HG03520 (cell line): ENCODE data around the gene CAND2.

ENCODE experiments used
- ATAC-seq: cut with Tn5 transposase; IDR thresholded peaks from one replicate; pipeline ENCODE4 v1.9.1; 2021; ENCODE audit warnings: mild to moderate bottlenecking, moderate library complexity; ENCODE audit not compliant: unreplicated experiment

The CAND2 gene

DNA sequence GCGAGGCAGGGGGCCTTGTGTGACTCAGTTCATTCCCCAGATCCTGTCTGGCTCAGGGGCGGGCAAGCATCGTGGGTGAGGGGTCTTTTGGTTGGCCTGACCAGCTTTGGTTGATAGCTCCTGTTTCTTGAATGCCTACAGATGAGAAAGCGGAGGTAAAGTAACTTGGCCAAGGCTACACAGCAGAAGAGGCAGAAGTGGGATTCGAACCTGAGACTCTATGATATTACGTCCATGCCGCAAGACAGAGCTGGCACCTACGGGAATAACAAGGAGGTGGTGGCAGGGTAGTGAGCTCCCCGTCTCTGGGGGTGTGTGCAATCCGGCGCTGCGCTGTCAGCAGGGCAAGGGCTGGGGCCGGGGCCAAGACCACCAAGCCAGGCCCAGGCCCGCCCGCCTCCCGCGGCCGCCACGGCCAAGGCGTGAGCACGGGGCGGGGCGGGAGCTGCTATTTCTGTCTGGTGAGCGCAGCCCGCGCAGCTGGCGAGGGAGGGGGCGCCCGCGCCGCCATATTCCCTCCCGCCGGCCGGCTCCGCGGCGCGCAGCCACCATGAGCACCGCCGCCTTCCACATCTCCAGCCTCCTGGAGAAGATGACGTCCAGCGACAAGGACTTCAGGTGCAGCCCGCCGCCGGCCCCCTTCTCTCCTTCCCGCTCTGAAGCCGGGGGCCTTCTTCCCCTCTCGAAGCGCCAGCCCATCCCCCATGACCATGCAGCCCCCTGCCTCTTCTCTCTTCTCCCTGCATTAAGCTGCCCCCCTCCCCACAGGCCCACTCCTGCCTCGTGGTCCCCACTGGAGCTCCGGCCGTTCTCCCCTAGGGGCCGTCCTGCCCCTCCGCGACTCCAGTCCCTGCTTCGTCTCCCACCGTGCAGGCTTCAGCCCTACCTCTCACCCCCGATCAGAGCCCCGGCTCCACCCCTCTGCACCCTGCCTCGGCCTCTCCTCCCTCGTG, at the start of gene CAND2:
TSS of gene CAND2 (plus strand) at position 510 of the 953 bp plus-strand sequence. CDS start at position 551, 41 bp downstream.
- ATAC-seq: no peak

DNA sequence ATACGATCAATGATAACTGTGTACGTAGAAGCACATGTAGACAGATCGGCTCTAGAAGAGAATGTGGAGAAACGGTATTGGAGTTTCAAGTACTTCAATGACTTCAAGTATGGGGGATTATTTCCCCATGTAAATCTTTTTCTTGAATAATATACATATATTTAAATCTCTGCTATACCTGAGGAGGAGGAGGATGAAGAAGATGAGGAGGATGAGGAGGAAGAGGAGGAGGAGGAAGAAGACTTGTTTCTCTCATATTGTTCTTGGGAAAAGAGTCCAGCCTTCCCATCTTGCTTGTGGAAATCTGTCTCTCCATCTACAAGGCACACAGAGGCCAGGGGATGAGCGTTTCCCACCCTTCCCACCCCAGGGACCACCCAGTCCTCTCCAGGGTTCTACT, 48.0 kb upstream of the CAND2 start:
- no peak for ATAC-seq

DNA sequence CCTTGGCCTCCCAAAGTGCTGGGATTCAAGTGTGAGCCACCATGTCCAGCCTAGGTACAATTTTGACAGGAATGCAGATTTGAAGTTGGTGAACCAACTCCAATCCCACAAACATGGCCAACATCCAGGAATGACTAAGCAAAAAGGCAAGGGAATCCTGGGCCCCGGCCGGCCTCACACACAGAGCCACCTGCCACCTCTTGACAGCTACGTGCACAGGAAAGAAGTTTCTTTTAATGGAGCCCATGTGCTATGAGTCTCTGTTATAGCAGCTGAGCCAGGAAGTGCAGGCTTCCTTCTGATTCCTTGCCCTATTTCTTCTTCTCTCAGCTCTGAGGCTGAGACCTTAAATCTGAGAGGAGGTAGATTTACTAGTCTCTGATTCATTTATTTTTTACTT, 46.3 kb upstream of the CAND2 start:
- peak; percentile 11 for ATAC-seq

DNA sequence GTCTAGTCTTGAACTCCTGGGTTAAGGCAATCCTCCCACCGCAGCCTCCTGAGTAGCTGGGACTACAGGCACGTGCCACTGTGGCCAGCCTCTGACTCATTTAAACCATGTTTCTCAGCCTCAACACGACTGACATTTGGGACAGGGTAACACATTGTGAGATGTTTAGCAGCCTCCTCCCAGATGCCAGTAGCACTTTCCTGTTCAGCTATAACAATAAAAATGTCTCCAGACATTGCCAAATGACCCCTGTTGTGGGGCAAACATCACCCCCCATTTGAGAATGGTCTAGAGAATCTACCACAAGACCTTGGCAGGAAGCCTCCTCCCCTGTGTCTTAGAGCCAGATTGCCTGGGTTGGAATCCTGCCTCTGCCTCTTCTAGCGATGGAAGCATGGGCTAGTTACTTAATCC, 45.8 kb upstream of the CAND2 start:
- ATAC-seq: peak; percentile 39

DNA sequence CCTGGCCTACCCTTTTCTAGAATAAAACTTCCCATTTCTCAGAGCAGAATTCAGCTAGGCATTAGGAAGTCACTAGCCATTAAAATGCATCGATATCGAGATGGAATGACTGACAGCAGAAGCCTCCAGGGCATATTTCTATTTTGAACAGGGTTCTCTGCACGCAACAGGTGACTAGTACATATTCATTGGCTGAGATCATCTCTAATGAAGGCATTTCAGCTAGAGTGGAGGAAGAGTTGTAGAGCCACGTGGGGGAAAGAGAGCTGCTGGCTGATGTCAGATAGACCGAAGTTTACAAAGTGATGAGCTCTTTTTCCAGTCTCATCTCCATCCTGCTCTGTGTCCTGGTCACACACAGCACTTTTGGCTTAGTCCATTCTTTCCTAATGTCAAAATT, 44.9 kb upstream of the CAND2 start:
- ATAC-seq: no peak

DNA sequence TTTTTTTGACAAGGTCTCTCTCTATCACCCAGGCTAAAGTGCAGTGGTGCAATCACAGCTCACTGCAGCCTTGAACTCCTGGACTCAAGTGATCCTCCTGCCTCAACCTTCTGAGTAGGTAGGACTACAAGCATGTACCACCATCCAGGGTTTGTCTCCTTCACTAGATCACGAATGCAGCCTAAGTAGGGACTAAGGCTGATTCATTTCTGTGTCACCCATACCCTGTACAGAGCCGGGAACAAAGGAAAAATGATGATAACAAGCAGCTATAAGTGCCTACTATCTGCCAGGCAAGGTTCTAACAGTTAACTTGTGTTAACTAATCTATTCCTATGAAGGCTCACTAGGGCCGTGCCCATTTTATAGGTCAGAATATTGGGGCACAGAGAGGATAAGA, 44.4 kb upstream of the CAND2 start:
- no peak for ATAC-seq

DNA sequence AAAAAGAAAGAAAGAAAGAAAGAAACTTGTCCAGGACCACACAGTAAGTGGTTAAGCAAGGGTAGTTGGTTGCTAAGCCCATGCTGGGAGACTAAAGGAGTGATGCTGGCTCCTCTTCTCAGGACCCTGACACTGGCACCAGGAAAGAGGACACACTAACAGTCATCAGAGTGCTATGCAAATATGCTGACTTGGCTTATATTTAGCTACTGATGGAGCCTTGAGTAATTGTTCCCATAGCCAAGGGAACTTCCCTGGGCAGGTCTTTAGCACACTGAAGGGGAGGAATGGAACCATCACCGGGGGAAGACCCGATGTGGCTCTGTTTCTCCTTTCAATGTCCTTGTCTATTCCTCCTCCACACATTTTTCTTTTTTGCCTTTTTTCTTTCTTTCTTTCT, 43.7 kb upstream of the CAND2 start:
- ATAC-seq: no peak

DNA sequence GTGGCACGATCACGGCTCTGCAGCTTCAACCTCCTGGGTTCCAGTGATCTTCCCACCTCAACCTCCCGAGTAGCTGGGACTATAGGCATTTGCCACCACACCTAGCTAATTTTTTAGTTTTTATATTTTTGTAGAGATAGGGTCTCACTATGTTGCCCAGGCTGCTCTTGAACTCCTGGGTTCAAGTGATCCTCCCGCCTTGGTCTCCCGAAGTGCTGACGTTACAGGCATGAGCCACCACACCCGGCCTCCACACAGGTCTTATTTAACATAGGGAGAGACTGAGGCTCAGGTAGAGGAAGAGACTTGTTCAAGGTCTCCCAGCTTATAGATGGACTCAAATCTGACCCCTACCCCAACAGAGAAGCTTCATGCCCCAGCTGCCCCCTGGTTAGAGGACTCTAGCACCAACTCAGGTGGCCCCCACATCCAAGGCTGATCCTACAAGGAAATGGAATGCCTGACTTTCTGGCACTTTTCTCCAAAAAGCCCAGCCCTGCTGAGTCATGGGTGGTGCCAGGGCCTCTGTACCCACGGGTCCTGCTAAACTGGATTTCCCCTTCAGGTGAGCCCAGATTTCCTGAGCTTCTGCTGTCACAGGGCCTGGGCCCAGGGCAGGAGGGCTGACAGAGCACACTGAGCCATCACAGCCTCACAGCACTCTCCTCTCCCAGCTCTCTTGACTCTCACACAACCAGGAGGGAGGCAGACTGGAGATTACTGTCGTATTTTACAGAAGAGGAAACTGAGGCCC, 43.0 kb upstream of the CAND2 start:
- no peak for ATAC-seq

DNA sequence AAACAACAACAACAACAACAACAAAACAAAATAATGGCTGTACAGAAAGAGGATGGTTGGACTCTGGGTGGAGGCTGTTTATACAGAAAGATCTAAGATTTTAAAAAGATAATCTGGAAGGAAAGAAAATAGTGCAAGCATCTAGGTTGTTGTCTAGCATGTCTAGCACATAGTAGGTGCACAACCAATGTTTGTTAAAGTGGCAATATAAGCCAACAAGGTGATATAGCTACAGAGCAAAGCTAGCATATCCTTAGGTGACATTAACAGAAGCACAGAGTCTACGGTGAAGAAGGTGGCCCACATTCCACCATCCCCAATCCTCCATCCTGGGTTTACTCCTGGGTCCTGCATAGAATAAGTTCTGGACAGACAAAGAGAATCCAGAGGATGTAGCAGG, 42.2 kb upstream of the CAND2 start:
- ATAC-seq: no peak

DNA sequence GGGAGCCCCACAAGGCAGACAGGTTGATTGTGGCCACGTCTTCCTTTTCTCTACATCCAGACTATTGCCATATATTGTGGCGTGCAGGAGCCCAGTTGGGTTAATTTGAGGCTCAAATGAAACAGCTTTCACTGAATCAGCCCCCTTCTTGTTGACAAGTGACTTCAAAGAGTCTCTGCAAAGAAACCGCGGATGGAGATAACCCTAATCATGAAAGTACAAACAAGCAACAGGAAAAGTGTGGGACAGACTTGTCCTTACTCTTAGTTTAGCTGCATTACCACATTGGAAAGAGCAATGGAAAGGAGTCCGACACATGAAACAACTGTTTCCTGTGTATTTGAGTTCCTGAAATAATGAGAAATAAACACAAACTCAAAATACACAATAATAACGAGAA, 40.7 kb upstream of the CAND2 start:
- no peak for ATAC-seq

DNA sequence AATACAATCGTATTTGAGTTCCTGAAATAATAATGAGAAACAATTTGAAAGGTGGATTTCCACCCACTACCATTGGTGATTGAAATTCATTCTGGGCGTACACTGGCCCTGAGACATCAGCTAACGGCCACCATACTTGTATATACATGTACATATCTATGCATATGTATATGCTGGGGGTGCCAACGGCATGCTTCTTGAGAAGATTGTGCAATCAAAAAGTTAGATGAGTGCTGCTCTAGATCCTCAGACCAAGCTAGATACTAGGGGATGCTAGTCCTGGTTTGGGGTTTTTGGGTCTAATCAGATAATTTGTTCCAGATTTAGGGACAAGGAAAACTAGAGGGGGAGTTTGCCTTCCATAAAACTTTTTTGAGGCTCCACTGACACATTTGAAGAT, 40.3 kb upstream of the CAND2 start:
- no peak for ATAC-seq

DNA sequence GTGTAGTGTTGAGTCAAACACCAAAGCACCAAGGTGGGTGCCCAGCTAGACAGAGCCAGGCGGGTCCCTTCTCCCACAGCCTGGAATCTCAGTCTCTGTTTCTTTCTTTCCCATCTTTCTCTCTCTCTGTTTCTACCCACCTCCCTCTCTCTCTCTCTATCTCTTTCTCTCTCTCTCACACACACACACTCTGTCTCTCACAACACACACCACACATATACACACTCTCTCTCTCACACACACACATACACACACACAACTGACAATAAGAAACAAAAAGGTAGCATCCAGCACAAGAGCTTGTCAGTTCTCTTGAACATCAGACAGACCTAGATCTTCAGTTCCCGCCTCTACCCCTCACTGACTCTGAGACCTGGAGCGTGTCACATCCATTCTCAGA, 39.8 kb upstream of the CAND2 start:
- no peak for ATAC-seq

DNA sequence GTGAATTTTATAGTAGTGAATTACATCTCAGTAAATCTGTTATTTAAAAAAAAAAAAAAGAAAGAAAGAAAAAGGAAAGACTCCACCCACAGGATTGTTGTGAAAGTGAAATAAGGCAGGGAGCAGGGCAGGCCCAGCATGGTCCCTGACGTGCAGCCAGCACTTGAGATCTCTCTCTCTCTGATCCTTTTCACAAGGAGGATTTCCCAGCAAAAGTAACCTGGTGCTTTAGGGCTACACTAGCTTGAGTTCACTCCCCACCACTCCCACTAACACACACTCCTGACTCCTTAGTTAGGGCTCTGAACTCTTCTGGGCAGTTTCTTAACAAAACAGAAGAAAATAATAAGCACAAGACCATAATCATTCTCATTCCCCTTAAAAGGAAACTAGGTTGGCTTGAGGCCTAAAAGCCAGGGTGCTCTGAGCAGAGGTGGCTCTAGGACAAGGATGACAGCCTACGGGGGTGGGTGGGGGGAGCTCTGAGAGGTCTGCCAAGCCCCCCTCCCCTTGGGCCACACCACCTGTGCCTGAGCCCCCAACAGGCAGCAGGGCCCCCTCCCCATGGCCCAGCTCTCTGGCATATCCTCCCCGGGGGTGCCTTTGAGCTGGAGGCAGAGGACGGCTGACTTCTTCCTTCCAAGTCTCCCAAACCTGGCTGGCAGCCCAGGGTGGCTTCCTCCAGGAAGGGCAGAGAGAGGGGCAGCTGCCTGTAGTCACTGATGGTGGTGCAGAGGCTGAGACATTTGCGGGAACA, 38.3 kb upstream of the CAND2 start:
- no peak for ATAC-seq

DNA sequence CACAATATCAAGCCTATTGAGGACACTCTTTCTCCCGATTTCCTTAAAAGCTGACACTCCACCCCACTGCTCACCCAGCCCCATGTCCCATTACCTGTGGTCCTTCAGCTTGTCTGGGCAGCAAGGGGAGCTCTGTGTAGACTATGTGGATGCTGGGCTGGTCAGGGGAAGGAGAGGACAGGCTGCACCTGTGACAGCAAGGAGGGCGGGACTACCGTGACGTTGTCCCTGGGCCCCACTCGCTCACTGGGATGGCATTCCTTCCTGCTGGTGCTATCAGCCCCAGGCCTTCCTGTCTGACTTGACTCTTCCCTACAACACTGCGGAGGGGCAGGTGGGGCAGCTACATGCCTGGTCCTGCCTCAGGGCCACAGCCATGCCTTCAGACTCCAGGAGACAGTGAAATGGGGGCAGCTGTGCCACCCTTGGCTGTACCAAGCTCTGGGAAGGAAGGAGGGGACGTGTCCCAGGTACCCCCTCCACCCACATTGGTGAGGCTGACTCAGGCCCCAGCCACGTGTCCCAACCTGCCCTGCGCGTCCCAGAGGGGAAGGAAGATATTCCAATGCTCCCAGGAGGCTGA, 37.3 kb upstream of the CAND2 start, which contains the start of gene TMEM40:
TSS of gene TMEM40 (minus strand) at position 163 of the 583 bp plus-strand sequence. CDS start 9,427 bp downstream, outside the sequence.
- ATAC-seq: no peak

DNA sequence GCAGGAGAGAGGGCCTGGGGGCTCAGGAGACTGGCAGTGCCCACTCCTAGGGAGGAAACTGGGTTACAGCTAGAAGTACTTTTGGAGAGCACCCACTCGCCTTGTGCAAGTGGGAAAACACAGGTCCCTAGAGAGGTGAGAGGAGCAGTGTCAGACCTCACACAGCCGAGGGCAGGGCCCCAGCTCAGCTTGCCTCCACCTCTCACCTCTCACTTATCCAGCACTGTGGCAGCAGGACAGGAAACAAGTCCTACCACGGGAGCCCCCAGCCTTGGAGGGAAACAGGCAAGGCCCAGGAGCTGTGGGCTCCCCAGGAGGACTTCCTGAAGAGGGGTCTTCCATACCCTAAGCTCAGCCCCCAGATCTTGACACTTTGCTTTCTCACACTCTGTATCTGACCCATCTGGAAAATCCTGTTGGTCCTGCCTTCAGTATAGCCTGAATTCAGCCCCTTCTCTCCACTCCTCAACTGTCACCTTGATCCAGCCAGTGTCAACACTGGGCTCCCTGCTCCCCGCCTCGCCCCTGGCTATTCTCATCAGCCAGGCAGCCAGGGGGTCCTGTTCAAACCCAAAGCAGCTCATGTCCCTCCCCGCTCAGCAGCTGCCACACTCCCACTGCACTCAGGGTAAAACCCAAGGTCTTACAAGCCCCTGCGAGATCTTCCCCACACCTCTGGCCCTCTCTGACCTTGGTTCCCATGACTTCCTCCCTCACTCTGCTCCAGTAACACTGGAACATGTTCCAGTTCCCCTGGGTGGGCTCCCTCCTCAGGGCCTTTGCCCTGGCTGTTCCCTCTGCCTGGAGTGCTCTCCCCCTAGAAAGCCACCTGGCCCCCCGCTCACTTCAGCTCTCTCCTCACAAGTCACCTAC, 36.6 kb upstream of the CAND2 start:
- ATAC-seq: no peak

DNA sequence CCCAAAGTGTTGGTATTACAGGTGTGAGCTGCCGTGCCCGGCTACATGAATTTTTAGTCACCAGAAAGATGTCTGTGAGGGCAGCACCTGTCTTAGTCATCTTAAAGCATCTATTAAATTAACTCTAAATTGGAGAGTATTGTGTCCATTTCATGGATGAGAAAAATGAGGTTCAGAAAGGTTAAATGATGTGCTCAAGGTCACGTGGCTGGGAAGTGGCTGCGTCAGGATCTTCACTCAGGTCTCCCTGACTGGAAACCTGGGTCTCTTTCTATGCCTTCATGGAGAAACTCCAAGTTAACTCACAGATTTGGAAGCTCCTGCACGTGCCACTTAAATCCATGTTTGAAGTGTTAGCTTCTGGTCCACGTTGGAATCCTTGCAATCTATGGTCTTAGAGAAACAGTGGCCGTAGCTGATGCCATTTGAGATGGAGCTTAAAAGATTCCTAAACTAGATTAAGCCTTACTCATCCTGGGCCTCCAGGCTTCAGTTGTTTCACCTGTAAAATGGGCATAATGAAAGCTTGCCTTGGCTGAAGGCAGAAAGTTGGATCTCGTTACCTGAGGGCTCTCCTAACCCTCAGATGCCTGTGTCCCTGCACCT, 32.2 kb upstream of the CAND2 start:
- no peak for ATAC-seq

DNA sequence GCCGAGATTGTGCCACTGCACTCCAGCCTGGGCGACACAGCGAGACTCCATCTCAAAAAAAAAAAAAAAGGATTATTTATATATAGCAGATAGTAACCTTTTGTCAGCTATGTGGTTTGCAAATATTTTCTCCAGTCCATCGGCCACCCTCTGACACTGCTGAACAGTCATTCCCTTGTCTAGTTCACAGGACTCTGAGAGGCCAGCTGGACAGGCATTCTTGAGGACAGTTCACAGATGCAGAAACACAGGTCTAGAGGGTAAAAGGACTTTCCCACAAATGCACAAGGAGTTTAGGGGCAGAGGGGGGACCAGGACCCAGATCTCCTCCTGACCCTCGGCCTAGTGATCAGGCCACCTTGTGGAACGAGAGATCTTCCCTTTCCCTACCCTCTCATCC, 29.9 kb upstream of the CAND2 start:
- ATAC-seq: no peak

DNA sequence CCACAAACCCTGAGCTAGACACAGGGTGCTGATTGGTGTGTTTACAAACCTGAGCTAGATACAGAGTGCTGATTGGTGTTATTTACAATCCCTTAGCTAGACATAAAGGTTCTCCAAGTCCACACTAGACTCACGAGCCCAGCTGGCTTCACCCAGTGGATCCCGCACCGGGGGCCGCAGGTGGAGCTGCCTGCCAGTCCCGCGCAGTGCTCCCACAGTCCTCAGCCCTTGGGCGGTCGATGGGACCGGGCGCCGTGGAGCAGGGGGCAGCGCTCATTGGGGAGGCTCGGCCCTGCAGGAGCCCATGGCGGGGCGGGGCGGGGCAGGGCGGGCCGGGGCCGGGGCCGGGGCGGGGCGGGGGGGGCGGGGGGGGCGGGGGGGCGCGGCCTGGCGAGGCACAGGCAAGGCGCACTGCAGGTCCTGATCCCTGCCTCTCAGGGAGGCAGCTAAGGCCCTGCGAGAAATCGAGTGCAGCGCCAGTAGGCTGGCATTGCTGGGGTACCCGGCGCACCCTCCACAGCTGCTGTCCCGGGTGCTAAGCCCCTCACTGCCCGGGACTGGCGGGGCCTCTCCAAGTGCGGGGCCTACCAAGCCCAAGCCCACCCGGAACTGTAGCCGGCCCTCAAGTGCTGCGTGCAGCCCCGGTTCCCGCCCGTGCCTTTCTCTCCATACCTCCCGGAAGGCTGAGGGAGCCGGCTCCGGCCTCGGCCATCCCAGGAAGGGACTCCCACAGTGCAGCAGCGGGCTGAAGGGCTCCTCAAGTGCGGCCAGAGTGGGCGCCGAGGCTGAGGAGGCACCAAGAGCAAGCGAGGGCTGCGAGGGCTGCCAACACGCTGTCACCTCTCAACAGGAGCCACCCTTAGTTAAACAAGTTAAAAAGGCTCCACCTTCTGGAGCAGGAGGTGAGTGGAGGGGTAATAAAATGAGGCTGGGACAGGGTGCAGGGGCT, 27.6 kb upstream of the CAND2 start:
- ATAC-seq: no peak
